C1 segment of cervical spinal cord (tissue), 14 donors: ENCODE results near the gene NUDT12.

Source experiments
- DNase-seq, 14 donors: peaks; one replicate each; lab custom pipeline; 2025; lab: John Stamatoyannopoulos, UW

The NUDT12 gene

GRCh38 chr5:103562453-103563157 lies at the start of gene NUDT12:
Gene NUDT12 (minus strand): TSS chr5:103562789. CDS start chr5:103560248, 2,541 bp downstream.
- DNase-seq = peak; percentile 23 to 92 (median 84)

- DNase-seq = no peak
Observed at GRCh38 chr5:103607346-103607745, 44.8 kb upstream of the NUDT12 start.

DNA sequence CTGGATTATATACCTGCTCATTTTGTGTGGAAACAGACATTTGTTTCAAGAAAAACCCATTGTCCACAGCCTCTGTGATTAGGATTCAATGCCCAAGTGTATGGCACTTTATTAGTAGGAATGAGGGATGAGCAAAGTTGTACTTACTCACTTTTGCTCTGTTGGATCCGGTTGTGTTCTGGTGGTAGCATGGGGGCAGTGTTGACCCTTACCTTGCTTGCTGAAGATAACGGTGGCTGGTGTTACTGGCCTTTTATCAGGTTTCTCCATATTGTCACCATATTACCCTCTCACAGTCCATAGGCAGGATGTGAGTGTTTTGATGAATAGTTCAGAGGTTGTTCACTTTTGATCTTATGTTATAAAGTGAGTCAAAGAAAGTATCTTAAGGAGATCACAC lies 42.7 kb upstream of the NUDT12 start:
- DNase-seq = no peak

DNA sequence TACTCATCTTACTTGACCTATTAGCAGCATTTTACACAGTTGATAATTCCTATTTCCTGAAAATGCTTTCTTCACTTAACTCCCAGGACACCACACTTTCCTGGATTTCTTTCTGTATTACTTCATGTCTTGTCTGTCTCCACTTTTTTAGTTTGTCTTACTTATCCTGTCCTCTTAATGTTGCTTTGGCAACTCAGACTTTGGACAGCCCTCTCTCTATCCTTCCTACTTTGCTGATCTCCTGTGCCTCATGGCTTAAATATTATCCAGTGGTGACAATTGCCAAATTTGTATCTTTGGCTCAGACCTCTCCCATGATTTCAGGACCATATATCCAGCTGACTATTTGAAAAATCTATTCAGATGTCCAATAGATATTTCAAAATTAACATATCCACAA lies 39.8 kb upstream of the NUDT12 start:
- DNase-seq = no peak

DNA sequence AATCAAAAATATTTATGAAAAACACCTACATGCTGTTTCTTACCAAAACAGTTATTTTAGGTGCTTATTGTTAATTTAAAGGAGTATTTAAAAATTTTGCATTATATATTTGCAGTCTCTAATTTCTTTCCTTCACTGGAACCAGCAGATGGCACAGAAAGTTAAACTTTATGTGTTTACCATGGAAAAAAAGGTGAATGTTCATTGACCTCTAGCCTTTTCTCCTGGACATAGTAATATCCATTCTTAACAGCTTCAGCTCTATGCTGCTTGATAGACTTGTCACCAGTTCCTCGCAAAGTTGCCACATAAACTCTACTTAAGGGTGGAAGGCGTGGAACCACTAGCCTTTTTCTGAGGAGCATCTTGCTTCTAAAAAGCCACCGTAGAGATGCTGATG lies 38.7 kb upstream of the NUDT12 start:
- no peak for DNase-seq

DNA sequence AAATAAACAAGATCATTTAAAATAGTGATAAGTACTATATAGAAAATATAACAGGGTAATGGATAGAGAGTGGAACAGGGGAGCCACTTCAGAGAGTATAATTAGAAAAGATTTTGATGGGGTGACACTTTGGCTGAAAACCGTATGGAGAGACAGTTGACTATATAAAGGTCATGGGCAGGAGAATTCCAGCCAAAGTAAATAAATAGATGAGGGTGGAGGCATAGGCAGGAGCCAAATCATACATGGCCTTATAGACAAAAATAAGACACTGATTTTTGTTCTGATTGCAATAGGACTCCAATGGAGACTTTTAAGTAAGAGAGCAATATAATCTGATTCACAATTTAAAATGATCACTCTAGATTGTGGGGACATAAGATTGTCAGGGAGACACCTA lies 37.5 kb upstream of the NUDT12 start:
- DNase-seq = no peak

- DNase-seq = no peak
Observed at GRCh38 chr5:103598997-103599566, 36.5 kb upstream of the NUDT12 start.

DNA sequence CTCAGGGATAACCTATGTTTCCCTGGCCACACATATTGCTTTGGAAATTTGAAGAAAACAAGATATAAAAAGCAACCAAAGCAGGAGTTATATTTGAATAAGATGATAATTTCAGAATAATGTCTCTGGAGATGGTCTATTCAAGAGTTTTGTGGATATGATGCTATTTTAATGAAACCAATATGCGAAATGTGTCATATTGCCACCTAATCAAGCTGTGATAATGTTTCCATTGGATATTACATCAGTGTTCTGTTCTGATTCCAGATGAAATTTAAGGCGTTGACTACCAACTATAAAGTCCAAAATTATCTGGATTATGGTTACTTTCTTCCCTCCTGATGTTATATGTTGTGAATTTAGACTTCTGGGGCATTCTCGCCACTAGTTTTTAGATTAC lies 27.6 kb upstream of the NUDT12 start:
- no peak for DNase-seq

GRCh38 chr5:103589776-103590175 lies 27.2 kb upstream of the NUDT12 start:
- no peak for DNase-seq

DNA sequence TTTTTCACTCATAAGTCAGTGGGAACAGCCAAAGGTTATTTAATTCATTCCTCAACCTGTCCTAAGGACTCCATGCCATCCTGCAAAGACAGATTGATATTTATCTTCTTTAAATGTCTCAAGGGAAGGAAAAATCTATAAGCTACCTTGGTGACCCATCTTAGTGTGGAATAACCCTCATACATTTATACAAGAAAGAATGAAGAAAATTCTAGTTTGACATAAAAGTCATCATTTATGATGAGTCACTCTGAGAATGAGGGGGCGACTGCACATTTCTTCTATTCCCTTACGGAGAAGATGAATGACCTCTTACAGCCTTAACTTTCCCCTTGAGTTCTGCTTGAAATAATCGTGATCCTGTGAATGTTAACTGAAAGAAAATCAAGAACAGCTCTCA lies 26.8 kb upstream of the NUDT12 start:
- no peak for DNase-seq

GRCh38 chr5:103587185-103587748 lies 24.7 kb upstream of the NUDT12 start:
- no peak for DNase-seq

- peak in 4 of 14 donors; percentile 0 to 1 (median 0) for DNase-seq
Observed at GRCh38 chr5:103582364-103582763, 19.8 kb upstream of the NUDT12 start.

DNA sequence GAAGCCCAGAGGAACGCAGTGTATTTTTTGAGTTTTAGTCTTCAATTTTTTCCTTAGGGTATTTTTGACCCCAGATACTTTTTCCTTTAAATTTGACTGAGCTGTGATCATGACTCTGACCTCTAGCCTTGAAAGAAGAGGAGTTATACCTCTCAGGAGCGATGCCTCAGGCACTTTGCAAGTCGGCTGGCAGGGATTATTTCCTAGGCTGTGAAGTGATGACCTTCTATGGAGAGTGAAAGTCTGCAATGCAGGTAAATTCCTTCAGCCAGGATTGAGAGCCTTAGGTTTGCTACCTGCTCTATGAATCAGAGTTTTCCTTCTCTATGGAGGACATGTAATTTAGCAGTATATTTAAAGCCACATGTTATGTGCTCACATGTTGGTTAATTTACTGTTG lies 10.8 kb upstream of the NUDT12 start:
- DNase-seq = no peak

- no peak for DNase-seq
Observed at GRCh38 chr5:103572454-103572853, 9.9 kb upstream of the NUDT12 start.

DNA sequence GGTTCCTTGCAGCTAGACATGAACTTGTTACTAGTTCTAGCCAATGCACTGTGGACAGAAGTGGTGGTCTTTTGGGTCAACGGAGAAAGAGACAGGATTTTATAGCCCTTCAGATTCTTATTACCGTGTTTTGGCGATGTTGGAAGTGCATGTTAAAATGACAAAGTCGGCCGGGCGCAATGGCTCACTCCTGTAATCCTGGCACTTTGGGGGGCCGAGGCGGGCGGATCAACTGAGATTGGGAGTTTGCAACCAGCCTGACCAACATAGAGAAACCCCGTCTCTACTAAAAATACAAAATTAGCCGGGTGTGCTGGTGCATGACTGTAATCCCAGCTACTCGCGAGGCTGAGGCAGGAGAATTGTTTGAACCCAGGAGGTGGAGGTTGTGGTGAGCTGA lies 9.1 kb upstream of the NUDT12 start:
- DNase-seq = no peak

- DNase-seq = no peak
Observed at GRCh38 chr5:103569313-103570060, 6.9 kb upstream of the NUDT12 start.

DNA sequence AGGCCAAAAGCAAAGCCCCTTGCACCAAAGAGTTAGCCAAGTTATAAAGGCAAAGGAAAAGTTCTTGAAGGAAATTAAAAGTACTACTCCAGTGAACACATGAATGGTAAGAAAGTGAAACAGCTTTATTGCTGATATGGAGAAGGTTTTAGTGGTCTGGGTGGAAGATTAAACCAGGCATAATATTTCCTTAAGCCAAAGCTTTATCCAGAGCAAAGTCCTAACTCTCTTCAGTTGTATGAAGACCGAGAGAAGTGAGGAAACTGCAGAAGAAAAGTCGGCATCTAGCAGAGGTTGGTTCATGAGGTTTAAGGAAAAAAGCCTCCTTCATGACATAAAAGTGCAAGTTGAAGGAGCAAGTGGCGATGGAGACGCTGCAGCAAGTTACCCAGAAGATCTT lies 3.1 kb upstream of the NUDT12 start:
- DNase-seq = no peak

DNA sequence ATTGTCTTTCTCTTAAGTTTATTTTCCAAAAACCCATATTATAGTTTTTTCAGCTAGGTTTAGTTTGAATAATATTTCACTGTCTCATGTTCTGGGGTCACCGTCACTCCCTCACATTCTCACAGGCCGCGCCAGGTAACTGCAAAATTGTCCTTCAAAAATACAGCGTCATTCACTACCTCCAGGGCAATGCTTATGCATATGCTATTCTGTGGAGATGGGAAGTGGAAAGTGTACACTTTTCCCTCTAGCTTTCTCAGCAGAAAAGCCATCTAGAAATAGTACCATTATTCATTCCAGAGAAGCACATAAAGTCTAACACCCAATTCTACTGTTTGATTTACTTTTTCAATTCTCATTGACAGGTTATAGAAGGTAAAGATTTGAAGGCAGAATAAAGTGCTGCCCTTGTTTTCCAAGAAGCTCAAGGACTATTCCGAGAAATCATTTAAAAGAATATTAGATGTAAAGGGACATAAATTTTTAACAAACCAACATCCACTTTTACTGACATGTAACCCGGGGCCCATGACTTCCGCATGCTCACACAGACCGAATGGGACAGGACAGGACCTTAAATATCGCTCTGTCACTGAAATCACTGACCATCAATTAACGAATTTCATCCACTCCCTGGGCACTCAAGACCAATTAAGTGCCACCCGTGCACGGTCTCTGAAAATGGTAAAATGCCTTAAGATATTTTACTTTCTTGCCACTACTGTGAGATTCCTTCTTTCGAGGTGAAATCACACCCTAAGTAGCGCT lies 720 bp downstream of the NUDT12 start:
- peak in 1 of 14 donors; percentile 48 for DNase-seq

DNA sequence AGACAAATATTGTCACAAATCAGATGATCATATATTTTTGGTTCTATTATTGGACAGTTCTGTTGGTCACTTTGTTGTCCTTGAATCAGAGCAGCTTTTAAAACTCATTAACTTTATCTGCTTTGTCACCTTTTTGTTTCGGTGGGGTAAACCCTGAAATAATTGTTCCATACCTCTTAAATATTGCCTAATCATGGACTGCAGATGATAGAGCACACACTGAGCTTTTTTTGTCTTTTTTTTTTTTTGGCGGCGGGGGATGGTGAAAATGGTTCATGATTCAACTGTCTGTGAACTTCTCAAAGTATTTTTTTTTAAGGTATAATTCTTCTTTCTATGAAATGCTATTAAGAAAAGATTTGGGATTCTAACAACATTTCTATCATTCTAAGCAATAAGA lies 1.8 kb downstream of the NUDT12 start:
- no peak for DNase-seq

DNA sequence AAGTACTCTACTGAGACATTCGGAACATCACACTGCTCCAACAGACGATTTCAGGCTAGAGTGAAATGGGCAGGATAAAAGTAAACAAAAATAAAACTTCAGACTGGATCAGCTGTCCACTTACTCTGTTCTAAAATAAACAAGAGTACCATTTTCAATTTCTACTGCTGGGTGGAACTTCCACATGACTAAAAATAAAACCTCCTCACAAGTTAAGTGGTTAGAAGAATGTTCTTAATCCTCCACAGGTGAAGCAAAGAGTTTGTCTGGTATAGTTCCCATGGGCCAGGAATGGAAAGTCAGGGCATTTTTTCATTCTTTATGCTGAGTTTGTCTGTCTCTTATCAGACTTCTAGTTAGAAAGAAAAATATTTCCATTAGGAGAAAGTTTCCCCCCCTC lies 15.7 kb downstream of the NUDT12 start:
- DNase-seq = no peak

DNA sequence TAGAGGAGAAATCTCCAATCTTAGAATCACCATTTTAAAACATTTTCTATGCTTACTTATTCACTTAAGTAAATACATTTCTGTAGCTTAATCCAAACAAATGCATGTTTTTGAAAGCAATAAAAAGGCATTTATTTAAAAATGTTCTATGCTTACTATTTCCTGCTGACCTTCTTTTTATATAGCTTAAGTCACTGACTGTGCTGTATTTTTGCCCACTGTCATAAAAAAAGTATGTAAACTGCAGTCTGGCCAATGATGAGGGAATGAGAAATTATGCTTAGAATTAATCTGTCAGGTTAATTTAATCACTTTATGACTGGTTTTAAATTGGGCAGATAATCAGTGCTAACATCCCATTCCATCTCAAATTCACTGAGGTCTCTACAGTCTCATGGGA lies 20.1 kb downstream of the NUDT12 start:
- DNase-seq = no peak

- no peak for DNase-seq
Observed at GRCh38 chr5:103541569-103541968, 21.0 kb downstream of the NUDT12 start.
